ENCODE results near the gene ANKRD55. TPM values are rescaled to one million over a fixed set of nuclear protein-coding genes. Genes with fewer than 3 reads are reported as not detected.

Gene ANKRD55
- total RNA-seq, 2 experiments from 2014 or later, result not detected

- H4K20me1 ChIP-seq (ENCODE audit: insufficient read depth, low read length), result no peaks in the 10 kb centered on the region
- ChIA-PET CTCF (ENCODE audit: unreplicated experiment) (no interaction called here), POLR2A (interaction anchor here (0.6 kb wide), 1 partner anchor 12 kb away, joined by 4 read pairs; no protein-coding TSS in a partner anchor)
- no peak overlapping the region for H3K27ac ChIP-seq (ENCODE audit: low read depth, low read length, poor library complexity, severe bottlenecking)
- no peak overlapping the region for H3K4me2 ChIP-seq (ENCODE audit: low read length)
- no TSS peak for BruUV-seq (replicated peaks)
- no peak overlapping the region for H3K4me3 ChIP-seq (ENCODE audit: low read depth, low read length, poor library complexity, severe bottlenecking)
- no peaks in the 10 kb centered on the region for H3K36me3 ChIP-seq (ENCODE audit: insufficient read depth, low read length)
- no peak overlapping the region for H2AFZ ChIP-seq (ENCODE audit: low read length)
- H3K9me3 ChIP-seq (ENCODE audit: low read length), result no peaks in the 10 kb centered on the region
- H3K9me2 ChIP-seq (ENCODE audit: insufficient read depth, low read length), result no peaks in the 10 kb centered on the region
- DNase-seq (ENCODE audit: low spot score), result no peak
- H3K79me2 ChIP-seq (ENCODE audit: insufficient read depth, low read depth, low read length), result no peaks in the 10 kb centered on the region
- intact Hi-C loops (cut with micrococcal nuclease; ENCODE audit: unreplicated experiment), result no loop called here
- TF ChIP-seq EZH2phosphoT487 (IDR thresholded peaks at IDR 0.05; ENCODE audit: borderline replicate concordance, low read depth, low read length), result no peak
- no peaks in the 10 kb centered on the region for H3K4me1 ChIP-seq (ENCODE audit: insufficient read depth, low read length, poor library complexity, severe bottlenecking)
Observed at GRCh38 chr5:56142233-56142613, 90.9 kb downstream of the ANKRD55 start.

DNA sequence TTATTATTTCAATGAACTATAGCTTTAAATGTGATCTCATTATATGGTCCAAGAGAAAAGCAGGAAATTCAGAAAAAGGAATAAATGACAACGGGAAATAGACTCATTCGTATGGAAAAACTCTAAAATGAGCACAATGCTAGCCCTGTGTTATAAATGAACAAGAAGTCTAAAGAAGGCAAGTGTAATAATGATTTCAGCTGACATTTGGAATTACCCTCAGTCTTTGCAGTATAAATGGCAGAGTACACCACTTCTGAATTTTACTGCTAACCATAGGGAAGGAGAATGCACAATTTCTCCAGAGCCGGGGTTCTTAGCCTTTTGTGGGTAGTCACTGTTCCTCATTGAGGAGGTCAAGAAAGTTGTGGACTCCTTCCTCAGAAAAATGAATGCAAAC lies 93.1 kb downstream of the ANKRD55 start:
- H3K36me3 ChIP-seq (ENCODE audit: insufficient read depth, low read length), result no peaks in the 10 kb centered on the region
- intact Hi-C loops (cut with micrococcal nuclease; ENCODE audit: unreplicated experiment), result no loop called here
- no peaks in the 10 kb centered on the region for H3K79me2 ChIP-seq (ENCODE audit: insufficient read depth, low read depth, low read length)
- no peak for DNase-seq (ENCODE audit: low spot score)
- H3K4me2 ChIP-seq (ENCODE audit: low read length), result no peak overlapping the region
- no peak overlapping the region for H2AFZ ChIP-seq (ENCODE audit: low read length)
- ChIA-PET POLR2A (interaction anchor here (0.6 kb wide), 1 partner anchor 45 kb away, joined by 4 read pairs; no protein-coding TSS in a partner anchor), CTCF (ENCODE audit: unreplicated experiment) (no interaction called here)
- no TSS peak for BruUV-seq (replicated peaks)
- TF ChIP-seq, protein P1, sequence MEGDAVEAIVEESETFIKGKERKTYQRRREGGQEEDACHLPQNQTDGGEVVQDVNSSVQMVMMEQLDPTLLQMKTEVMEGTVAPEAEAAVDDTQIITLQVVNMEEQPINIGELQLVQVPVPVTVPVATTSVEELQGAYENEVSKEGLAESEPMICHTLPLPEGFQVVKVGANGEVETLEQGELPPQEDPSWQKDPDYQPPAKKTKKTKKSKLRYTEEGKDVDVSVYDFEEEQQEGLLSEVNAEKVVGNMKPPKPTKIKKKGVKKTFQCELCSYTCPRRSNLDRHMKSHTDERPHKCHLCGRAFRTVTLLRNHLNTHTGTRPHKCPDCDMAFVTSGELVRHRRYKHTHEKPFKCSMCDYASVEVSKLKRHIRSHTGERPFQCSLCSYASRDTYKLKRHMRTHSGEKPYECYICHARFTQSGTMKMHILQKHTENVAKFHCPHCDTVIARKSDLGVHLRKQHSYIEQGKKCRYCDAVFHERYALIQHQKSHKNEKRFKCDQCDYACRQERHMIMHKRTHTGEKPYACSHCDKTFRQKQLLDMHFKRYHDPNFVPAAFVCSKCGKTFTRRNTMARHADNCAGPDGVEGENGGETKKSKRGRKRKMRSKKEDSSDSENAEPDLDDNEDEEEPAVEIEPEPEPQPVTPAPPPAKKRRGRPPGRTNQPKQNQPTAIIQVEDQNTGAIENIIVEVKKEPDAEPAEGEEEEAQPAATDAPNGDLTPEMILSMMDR (conservative IDR thresholded peaks at IDR 0.05; ENCODE audit: low read length), result no peak
- TF ChIP-seq EZH2phosphoT487 (IDR thresholded peaks at IDR 0.05; ENCODE audit: borderline replicate concordance, low read depth, low read length), result no peak
- H4K20me1 ChIP-seq (ENCODE audit: insufficient read depth, low read length), result no peaks in the 10 kb centered on the region
- H3K27ac ChIP-seq (ENCODE audit: low read depth, low read length, poor library complexity, severe bottlenecking), result no peak overlapping the region
- H3K9me3 ChIP-seq (ENCODE audit: low read length), result no peaks in the 10 kb centered on the region
- no peaks in the 10 kb centered on the region for H3K9me2 ChIP-seq (ENCODE audit: insufficient read depth, low read length)
- H3K4me3 ChIP-seq (ENCODE audit: low read depth, low read length, poor library complexity, severe bottlenecking), result no peak overlapping the region
- H3K4me1 ChIP-seq (ENCODE audit: insufficient read depth, low read length, poor library complexity, severe bottlenecking), result no peaks in the 10 kb centered on the region

DNA sequence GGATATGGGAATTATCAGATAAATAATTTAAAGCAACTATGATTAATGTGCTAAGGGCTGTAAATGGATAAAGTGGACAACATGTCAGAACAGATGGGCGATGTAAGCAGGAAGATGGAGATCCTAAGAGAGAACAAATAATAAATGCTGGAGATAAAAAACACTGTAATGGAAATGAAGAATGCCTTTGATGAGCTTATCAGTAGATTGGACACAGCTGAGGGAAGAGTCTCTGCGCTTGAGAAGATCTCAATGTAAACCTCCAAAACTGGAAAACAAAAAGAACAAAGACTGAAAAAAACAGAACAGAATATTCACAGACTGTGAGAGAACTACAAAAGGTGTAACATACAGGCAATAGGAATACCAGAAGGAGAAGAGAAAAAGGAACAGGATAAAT lies 102.5 kb downstream of the ANKRD55 start:
- BruUV-seq (replicated peaks), result no TSS peak

More for the DNA sequence above, 102.5 kb downstream of the ANKRD55 start:
- no peaks in the 10 kb centered on the region for H3K9me3 ChIP-seq (ENCODE audit: low read length)
- H3K4me2 ChIP-seq (ENCODE audit: low read length), result no peak overlapping the region
- H4K20me1 ChIP-seq (ENCODE audit: insufficient read depth, low read length), result no peaks in the 10 kb centered on the region; the same call in 1 of the 2 replicates
- no peak overlapping the region for H2AFZ ChIP-seq (ENCODE audit: low read length)
- ChIA-PET CTCF (ENCODE audit: unreplicated experiment) (no interaction called here), POLR2A (interaction anchor here (0.6 to 0.7 kb wide), 2 partner anchors 9 to 40 kb away, joined by 3 to 4 read pairs; no protein-coding TSS in a partner anchor)
- no peaks in the 10 kb centered on the region for H3K9me2 ChIP-seq (ENCODE audit: insufficient read depth, low read length)
- no peak for DNase-seq (ENCODE audit: low spot score)
- no peaks in the 10 kb centered on the region for H3K79me2 ChIP-seq (ENCODE audit: insufficient read depth, low read depth, low read length)
- H3K4me3 ChIP-seq (ENCODE audit: low read depth, low read length, poor library complexity, severe bottlenecking), result no peak overlapping the region
- intact Hi-C loops (cut with micrococcal nuclease; ENCODE audit: unreplicated experiment), result no loop called here
- no peak overlapping the region for H3K27ac ChIP-seq (ENCODE audit: low read depth, low read length, poor library complexity, severe bottlenecking)
- no peaks in the 10 kb centered on the region for H3K36me3 ChIP-seq (ENCODE audit: insufficient read depth, low read length)
- no peaks in the 10 kb centered on the region for H3K4me1 ChIP-seq (ENCODE audit: insufficient read depth, low read length, poor library complexity, severe bottlenecking)
- TF ChIP-seq EZH2phosphoT487 (IDR thresholded peaks at IDR 0.05; ENCODE audit: borderline replicate concordance, low read depth, low read length), result no peak
- TF ChIP-seq, protein P1 (conservative IDR thresholded peaks at IDR 0.05; ENCODE audit: low read length), result no peak
